GM12891 (cell line): Measurements from ENCODE around the gene GPR162.

Experiments
- POLR2A ChIP-seq: IDR thresholded peaks from 2 replicates; pipeline ENCODE4 v1.6.1; 2011; ENCODE audit warnings: low read depth, low read length, control low read depth
- POLR2AphosphoS5 ChIP-seq: IDR thresholded peaks from 2 replicates; pipeline ENCODE4 v1.6.1; 2011; ENCODE audit warnings: low read depth, low read length, control low read depth
- SPI1 ChIP-seq: IDR thresholded peaks from 2 replicates; pipeline ENCODE4 v1.6.1; 2011; ENCODE audit warnings: low read depth, low read length, control low read depth

DNA sequence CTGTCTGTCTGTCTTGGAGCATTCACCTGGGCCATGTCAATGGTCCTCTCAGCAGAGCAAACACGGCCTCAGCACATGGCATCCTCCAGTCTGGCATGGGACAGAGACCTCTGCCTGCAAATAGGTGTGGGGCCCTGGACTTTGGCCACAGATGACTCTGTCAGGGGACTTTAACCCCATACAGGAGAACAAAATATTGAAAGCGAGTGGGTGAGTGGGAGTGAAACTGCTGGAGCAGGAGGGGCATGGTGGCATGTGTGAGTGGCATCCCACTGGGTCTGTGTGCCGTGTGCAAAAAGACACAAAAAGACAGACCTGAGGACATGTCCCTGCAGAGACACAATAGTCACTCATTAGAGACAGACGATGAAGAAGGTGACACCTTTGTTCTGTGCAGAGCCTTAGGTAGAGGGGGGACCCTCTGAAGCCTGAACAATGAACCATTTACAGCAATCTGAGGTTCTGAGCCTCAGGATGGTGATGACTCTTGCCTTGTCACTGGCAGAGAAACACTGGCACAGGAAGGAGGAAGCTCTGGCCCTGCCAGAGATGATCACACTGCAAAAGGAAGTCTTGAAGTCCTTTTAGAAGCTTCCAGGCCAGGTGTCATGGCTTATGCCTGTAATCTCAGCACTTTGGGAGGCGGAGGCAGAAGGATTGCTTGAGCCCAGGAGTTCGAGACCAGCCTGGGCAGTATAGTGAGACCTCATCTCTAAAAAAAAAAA lies 41.8 kb upstream of the GPR162 start:
- TF ChIP-seq POLR2AphosphoS5 (no peak), POLR2A (no peak), SPI1 (no peak)
